Activated CD8-positive, alpha-beta memory T cell treated with anti-CD3 and anti-CD28 coated beads for 36 hours (primary cell): Measurements from ENCODE around the gene KRTAP5-10. TPM values are rescaled to one million over a fixed set of nuclear protein-coding genes. Genes with fewer than 3 reads are reported as not detected.
"Not testable (repeated sequence)": the region's sequence is repeated elsewhere in the genome, so short reads cannot be mapped to it uniquely, and the experiment has no call there.

Source experiments
- CTCF ChIA-PET: fragments of 350-600 bp; sonication (Branson Sonifier 250); formaldehyde crosslinking; loops from one replicate; lab custom pipeline; 2021; ENCODE audit warnings: antibody characterized with exemption; lab: Charles Lee
- POLR2A ChIA-PET: fragments of 350-600 bp; sonication (Branson Sonifier 250); formaldehyde crosslinking; loops from one replicate; lab custom pipeline; 2021; ENCODE audit warnings: antibody characterized with exemption; lab: Charles Lee
- total RNA-seq, 2 experiments: library from RNA; stranded (reverse); gene quantifications; one replicate each; pipeline ENCODE4 v1.2.3, GENCODE V29; 2021

KRTAP5-10 gene, protein sequence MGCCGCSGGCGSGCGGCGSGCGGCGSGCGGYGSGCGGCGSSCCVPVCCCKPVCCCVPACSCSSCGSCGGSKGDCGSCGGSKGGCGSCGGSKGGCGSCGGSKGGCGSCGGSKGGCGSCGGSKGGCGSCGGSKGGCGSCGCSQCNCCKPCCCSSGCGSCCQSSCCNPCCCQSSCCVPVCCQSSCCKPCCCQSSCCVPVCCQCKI
- total RNA-seq = not detected

DNA sequence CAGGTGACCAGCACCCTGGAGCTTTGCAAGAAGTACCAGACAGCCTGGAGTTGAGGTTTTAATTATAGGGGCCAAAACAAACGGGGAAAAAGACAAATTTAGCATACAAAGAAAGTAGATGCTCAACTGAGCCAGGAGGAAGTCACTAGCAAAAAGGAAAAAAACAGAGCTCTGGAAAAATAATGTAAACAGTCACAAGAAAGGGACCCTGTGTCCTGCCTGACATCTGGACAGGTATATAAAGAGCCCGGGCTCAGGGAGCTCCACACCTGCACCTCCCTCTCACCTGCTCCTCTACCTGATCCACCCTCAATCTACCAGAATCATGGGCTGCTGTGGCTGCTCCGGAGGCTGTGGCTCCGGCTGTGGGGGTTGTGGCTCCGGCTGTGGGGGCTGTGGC is at the start of gene KRTAP5-10:
Gene KRTAP5-10, plus strand, starts transcription at position 301 of the 400 bp plus-strand sequence. Its CDS starts 25 bp downstream, at position 326.
- POLR2A ChIA-PET = no interaction called here
- CTCF ChIA-PET = no interaction called here

DNA sequence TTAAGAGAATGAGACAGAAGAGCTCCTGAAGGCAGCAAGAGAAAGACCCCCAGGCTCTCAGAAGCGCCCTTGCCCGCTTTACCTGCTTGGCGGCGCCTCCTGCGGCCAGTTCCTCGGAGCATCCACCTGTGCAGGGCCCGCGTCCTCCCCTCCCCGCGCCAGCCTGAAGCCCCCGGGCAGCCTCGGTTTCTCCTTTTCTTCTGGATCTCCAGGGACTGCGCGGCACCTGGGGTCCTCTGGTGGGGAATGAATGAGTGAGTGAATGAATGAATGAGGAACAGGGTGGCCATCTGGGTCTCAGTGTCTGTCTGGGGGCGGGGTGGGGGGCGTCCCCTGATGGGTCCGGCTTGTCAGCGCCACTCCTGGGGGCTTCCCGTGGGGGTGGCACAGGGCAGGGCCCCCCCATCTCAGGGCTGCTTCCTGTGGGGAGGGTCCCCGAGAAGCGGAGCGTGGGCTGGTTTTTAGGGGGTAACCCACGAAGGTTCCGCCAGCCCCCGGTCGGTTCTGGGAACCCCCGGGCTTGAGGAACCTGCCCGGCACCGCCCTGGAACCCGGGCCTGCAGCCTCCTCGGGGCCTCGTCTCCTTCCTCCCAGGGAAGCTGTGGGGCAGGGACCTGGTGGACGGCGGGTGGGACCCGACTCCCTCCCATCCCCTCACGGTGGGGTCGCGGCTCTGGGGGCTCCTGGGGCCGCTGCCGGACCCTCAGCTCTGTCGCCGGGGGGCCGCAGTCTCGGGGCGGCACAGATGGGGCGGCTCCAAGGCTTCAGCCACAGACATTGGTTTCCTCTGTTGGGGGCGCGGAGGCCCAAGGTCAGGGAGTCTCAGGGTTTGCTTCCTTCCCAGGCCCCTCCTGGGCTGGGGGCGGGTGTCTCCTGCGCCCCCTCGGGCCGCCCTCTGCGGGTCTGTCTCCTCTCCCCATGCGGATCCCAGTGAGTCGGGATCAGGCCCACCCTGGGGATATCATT is 46.6 kb upstream of the KRTAP5-10 start:
- POLR2A ChIA-PET = no interaction called here
- CTCF ChIA-PET = no interaction called here

DNA sequence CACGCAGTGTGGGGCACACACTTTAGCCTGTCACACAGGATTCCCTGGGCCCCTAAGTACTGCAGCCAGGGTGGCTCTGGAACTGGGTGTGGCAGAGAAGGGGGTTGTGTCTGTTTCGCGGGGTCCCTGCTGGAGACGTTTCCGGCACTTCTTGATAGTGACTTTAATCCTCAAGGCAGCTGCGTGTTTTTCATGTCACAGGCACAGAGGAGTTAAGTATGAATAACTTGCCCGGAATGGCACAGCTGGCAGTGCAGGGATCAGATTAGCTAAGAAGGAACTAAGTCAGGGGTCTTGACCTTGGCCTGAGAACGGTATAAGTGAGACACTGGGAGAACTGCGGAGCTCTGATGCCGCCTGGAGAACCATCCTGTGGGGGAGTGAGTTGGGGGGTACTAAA is 45.8 kb upstream of the KRTAP5-10 start:
- CTCF ChIA-PET = no interaction called here
- POLR2A ChIA-PET = no interaction called here

DNA sequence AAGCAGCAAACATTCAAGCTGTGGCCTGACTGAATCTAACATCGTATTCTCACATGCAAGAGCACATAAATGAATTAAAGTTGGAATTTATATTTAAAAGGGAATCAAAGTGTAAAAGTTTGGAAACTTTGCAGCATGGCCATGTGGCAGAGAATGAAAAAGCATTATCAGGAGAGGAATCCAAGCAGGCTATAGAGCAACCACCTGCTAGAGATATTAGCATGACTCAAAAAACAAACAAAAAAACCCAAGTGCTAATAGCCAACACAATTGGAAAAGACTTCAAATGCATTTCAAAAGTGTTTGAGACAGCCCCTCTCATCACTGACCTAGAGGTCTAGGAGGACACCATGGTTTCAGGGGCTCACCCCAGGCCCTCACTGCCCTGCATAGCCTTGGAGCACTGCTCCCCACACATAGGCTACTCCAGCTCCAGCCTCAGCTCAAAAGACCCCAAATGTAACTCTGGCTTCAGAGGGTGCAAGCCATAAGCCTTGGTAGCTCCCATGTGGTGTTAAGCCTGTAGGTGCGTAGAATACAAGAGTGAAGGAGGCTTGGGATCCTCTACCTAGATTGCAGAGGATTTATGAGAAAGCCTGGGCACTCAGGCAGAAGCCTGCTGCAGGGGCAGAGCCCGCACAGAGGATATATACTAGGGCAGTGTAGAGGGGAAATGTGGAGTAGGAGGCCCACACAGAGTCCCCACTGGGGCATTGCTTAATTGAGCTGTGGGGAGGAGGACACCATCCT is 40.0 kb upstream of the KRTAP5-10 start:
- POLR2A ChIA-PET = no interaction called here
- CTCF ChIA-PET = no interaction called here

DNA sequence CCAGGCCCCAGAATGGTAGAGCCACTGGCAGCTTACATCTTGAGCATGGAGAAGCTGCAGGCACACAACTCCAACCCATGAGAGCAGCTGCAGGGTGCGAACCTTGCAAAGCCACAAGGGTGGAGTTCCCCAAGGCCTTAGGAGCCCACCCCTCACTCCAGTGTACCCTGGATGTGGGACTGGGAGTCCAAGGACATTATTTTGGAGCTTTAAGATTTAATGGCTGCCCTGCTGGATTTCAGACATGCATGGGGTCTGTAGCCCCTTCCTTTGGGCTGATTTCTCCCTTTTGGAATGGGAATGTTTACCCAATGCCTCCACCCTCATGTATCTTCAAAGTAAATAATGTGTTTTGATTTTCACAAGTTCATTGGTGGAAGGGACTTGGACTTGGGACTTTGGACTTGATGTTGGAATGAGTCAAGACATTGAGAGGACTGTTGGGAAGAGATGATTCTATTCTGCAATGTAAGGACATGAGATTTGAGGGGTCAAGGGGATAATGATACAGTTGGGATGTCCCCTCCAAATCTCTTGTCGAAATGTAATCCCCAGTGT is 39.3 kb upstream of the KRTAP5-10 start:
- ChIA-PET CTCF (no interaction called here), POLR2A (no interaction called here)

DNA sequence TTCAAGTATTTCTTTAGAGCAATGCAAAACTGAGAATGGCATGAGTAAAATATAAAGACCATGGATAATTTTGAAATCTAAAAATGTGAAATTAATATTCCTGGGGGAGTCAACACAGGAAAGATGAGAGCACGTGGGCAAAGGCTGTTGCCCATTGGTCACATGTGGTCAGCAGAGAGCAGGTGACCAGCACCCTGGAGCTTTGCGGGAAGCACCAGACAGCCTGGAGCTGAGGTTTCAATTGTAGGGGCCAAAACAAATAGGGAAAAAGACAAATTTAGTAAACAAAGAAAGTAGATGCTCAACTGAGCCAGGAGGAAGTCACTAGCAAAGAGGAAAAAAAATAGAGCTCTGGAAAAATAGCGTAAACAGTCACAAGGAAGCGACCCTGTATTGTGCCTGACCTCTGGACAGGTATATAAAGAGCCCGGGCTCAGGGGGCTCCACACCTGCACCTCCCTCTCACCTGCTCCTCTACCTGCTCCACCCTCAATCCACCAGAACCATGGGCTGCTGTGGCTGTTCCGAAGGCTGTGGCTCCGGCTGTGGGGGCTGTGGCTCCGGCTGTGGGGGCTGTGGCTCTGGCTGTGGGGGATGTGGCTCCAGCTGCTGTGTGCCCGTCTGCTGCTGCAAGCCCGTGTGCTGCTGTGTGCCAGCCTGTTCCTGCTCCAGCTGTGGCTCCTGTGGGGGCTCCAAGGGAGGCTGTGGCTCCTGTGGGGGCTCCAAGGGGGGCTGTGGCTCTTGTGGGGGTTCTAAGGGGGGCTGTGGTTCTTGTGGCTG is 38.4 kb upstream of the KRTAP5-10 start, which contains the start of gene KRTAP5-7:
Gene KRTAP5-7, plus strand, starts transcription at position 472 of the 780 bp plus-strand sequence. Its CDS starts 34 bp downstream, at position 506.
- CTCF ChIA-PET, POLR2A ChIA-PET: not testable (repeated sequence)

DNA sequence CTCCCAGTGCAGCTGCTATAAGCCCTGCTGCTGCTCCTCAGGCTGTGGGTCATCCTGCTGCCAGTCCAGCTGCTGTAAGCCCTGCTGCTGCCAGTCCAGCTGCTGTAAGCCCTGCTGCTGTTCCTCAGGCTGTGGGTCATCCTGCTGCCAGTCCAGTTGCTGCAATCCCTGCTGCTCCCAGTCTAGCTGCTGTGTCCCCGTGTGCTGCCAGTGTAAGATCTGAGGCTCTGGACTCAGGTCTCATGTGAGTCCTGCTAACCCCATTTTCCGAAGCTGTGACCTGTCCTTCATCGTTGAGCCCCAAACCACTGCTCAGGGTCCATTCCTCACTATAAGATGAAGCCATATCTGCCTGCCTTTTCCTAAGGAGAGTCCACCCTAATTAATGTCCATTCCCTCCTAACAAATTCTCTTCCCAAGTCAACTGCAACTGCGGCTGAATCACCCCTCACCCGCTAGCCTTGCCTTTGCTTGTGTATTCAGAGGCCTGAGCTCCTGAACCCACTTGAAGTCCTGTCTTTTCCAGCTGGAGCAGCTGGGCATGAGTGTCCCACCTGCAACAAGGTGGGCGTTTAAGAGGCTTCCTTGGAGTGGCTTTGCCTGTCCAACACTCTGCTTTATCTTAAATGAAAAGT is 37.7 kb upstream of the KRTAP5-10 start:
- ChIA-PET POLR2A (no interaction called here), CTCF (no interaction called here)

DNA sequence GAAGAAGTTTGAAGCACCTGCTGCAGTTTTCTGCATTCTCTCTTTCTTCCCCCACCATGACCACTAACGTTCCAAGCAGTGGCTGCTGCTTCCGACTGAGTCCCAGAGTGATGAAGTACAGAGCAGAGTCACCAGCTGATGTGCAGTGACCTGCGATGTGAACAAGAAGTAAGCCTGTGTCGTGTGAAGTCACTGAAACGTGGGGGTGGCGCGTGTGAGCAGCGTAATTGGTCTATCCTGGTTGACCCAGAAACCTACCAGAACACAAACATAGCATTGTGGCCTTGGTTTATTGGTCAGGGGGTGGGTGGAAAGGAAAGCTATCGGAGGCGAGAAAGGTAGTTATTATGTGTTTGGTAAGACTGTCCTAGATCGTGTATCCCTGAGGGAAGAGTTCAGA is 34.8 kb upstream of the KRTAP5-10 start:
- POLR2A ChIA-PET = no interaction called here
- CTCF ChIA-PET = no interaction called here

DNA sequence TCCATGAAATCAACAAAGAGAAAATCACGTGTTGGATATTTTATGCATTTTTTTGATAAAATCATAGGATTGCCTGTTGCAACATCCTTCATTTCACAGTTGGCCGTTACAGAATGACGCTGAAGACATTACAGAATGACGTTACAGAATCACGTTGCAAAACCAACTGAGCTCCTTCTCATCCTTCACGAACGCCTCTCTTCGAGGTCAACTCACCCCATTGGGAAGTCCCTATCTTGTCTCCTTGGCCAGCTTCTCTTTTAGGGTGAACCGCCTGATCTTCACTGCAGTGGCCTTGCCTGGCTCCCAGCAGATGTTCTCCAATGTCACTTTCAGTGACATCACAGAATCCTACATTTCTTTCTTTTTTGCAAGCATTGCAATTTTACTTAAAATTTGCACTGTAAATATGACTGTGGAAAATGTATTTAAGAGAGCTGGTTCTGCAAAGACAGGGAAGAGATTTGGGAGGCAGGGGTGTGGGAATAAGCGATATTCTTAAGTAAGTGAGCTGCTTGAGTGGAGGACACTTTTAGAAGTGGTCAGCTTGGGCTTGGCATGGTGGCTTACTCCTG is 33.2 kb upstream of the KRTAP5-10 start:
- CTCF ChIA-PET = interaction anchor here (1.2 kb wide), 1 partner anchor 10 kb away, joined by 3 read pairs; no protein-coding TSS in a partner anchor
- POLR2A ChIA-PET = no interaction called here

DNA sequence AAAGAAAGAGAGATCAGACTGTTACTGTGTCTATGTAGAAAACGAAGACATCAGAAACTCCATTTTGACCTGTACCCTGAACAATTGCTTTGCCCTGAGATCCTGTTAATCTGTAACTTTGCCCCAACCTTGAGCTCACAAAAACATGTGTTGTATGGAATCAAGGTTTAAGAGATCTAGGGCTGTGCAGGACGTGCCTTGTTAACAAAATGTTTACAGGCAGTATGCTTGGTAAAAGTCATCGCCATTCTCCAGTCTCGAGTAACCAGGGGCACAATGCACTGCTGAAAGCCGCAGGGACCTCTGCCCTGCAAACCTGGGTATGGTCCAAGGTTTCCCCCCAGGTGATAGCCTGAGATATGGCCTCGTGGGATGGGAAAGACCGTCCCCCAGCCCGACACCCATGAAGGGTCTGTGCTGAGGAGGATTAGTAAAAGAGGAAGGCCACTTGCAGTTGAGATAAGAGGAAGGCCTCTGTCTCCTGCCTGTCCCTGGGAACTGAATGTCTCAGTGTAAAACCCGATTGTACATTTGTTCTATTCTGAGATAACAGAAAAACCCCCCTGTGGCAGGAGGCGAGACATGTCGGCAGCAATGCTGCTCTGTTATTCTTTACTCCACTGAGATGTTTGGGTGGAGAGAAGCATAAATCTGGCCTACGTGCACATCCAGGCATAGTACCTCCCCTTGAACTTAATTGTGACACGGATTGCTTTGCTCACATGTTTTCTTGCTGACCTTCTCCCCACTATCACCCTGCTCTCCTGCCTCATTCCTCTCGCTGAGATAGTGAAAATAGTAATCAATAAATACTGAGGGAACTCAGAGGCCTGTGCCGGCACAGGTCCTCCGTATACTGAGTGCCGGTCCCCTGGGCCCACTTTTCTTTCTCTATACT is 30.4 kb upstream of the KRTAP5-10 start:
- CTCF ChIA-PET, POLR2A ChIA-PET: not testable (repeated sequence)

DNA sequence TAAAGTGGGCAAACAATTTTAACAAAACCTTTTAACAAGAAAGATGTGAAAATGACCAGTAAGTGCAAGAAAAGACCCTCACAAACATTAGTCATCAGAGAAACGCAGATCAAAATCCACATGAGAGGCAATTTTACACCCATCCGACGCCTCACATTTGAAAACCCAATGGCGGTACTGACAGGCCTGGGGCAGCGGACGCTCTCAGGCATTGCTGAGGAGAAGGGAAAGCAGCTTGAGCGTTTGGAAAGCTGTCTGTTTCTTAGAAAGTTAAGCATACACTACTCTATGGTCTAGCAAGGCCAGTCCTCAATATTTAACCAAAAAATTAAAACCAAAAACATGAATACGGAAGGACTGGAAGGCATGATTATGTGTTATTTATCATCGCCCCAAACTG is 29.5 kb upstream of the KRTAP5-10 start:
- POLR2A ChIA-PET = no interaction called here

DNA sequence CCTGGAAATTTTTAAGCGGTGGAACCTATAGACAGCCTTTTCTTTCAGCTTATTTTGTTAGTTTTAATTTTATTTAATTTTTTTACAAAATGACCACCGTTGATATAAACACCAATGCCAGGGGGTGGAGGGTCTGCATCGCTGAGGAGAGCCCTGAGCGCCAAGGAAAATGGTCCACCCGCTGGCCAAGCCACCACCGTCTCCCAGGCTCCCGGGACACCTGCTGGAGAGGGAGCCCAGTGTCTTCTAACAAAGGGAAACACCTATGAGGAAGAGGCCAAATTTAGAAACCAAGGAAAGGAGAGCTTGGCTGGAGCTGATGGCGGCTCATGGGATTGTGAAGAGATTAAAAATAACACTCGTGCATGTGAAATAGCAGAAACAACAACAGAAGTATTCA is 27.8 kb upstream of the KRTAP5-10 start:
- POLR2A ChIA-PET = no interaction called here
- CTCF ChIA-PET = no interaction called here

More for the DNA sequence above, 29.5 kb upstream of the KRTAP5-10 start:
- CTCF ChIA-PET = no interaction called here

DNA sequence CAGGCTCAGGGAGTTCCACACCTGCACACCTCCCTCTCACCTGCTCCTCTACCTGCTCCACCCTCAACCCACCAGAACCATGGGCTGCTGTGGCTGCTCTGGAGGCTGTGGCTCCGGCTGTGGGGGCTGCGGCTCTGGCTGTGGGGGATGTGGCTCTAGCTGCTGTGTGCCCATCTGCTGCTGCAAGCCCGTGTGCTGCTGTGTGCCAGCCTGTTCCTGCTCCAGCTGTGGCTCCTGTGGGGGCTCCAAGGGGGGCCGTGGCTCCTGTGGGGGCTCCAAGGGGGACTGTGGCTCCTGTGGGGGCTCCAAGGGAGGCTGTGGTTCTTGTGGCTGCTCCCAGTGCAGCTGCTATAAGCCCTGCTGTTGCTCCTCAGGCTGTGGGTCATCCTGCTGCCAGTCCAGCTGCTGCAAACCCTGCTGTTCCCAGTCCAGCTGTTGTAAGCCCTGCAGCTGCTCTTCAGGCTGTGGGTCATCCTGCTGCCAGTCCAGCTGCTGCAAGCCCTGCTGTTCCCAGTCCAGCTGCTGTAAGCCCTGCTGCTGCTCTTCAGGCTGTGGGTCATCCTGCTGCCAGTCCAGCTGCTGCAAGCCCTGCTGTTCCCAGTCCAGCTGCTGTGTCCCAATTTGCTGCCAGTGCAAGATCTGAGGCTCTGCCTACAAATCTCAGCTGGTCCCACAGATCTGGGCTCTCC is 27.2 kb upstream of the KRTAP5-10 start, which contains the start of gene KRTAP5-8:
Gene KRTAP5-8, plus strand, starts transcription at position 49 of the 689 bp plus-strand sequence. Its CDS starts 31 bp downstream, at position 80.
- POLR2A ChIA-PET, CTCF ChIA-PET: not testable (repeated sequence)

DNA sequence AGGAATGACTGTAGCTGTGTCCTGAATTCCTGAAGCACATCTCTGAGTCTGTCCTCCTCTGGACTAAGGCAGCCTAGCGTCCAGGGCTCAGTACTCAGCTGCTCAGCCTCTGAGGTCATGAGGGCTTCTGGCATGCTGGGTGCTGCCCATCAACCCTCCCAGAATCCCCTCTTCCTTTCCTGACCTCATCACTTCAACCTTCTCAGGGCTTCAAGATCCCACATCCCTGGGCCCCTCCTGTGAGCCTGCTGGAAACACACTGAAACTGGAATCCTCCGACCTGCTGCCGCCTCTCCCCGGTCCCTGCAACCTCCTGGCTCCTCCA is 26.7 kb upstream of the KRTAP5-10 start:
- POLR2A ChIA-PET = no interaction called here
- CTCF ChIA-PET = no interaction called here

DNA sequence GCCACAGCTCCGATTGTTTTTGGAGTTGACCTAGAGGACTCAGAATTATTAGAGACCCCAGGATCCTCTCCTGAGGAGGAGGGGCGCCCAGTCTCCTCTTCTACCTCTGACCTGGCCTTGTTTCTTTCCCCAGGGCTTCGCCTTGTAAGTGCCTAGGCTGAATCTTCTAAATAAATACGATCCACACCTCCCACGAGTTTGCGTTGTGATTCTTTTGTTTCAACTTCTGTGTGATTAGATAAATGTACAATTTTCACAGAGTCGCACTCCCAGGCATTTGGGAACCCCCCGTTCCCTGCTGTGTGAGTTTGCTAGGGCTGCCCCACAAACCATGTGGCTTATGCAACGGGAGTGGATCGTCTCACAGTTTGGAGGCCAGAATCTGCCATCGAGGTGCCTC is 26.3 kb upstream of the KRTAP5-10 start:
- CTCF ChIA-PET = no interaction called here
- POLR2A ChIA-PET = no interaction called here

DNA sequence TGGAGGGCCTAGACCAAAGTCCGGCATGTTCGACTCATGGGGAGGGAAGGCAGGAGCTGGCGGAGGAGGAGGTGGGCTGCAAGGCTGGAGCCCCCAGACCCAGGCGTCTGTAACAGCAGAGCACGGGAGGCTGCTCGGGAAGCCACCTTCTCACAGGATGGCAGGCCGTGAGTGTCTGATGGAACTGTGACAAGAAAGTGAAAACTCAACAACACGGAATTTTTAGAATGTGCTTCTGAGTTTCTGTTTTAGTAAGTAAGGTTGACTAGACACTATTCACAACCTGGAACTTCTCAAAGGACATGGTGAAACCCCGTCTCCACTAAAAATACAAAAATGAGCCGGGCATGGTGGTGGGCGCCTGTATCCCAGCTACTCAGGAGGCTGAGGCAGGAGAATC is 25.4 kb upstream of the KRTAP5-10 start:
- CTCF ChIA-PET, POLR2A ChIA-PET: not testable (repeated sequence)
